Caco-2 (cell line): ENCODE data around the gene XXYLT1. TPM values are rescaled to one million over a fixed set of nuclear protein-coding genes. Genes with fewer than 3 reads are reported as not detected.

Experiments
- BruUV-seq: library from RNA; stranded (reverse); fragments of 400-500 nt; replicated peaks from 2 replicates; lab custom pipeline; 2021; lab: Mats Ljungman, UMichigan
- CTCF ChIA-PET: fragments of 300-600 bp; sonication (Branson Sonifier 250); formaldehyde crosslinking; loops from one replicate; lab custom pipeline; 2022; ENCODE audit warnings: antibody characterized with exemption; lab: Charles Lee
- POLR2A ChIA-PET: fragments of 300-600 bp; sonication (Branson Sonifier 250); formaldehyde crosslinking; loops from one replicate; lab custom pipeline; 2022; ENCODE audit warnings: antibody characterized with exemption; lab: Charles Lee
- DNase-seq, 2 experiments: peaks; one replicate each; pipeline versions ENCODE4 v3.0.0 to v3.0.0-alpha.2; 2020 to 2022
- H3K27me3 ChIP-seq: replicated peaks from 2 replicates; pipeline ENCODE4 v1.6.0; 2011; ENCODE audit warnings: low read length; ENCODE audit not compliant: control insufficient read depth, insufficient read depth
- H3K36me3 ChIP-seq: 2 replicates; pipeline ENCODE4 v1.5.1; 2011; ENCODE audit warnings: low read length; ENCODE audit not compliant: control insufficient read depth, insufficient read depth
- H3K4me1 ChIP-seq: fragments of 250-450 bp; sonication (Bioruptor Pico); 2 replicates; pipeline ENCODE4 v1.5.1; 2020; ENCODE audit warnings: mild to moderate bottlenecking
- H3K4me3 ChIP-seq: 2 replicates; pipeline ENCODE4 v1.5.1; 2011; ENCODE audit warnings: low read depth, mild to moderate bottlenecking, control low read depth, low read length
- H3K9me3 ChIP-seq: fragments of 250-450 bp; sonication (Bioruptor Pico); 2 replicates; pipeline ENCODE4 v1.5.1; 2020; ENCODE audit warnings: mild to moderate bottlenecking, moderate library complexity
- H3K27ac Mint-ChIP-seq: one replicate; pipeline ENCODE4 v1.8.0; 2022; ENCODE audit warnings: mixed read lengths; ENCODE audit not compliant: unreplicated experiment
- H3K27me3 Mint-ChIP-seq: one replicate; pipeline ENCODE4 v1.8.0; 2022; ENCODE audit warnings: mixed read lengths; ENCODE audit not compliant: insufficient read depth, unreplicated experiment
- H3K36me3 Mint-ChIP-seq: one replicate; pipeline ENCODE4 v1.8.0; 2022; ENCODE audit warnings: mild to moderate bottlenecking, mixed read lengths; ENCODE audit not compliant: insufficient read depth, unreplicated experiment
- H3K4me1 Mint-ChIP-seq: one replicate; pipeline ENCODE4 v1.8.0; 2022; ENCODE audit warnings: low read depth, mixed read lengths; ENCODE audit not compliant: unreplicated experiment
- H3K4me3 Mint-ChIP-seq: one replicate; pipeline ENCODE4 v1.8.0; 2022; ENCODE audit warnings: mild to moderate bottlenecking, moderate library complexity, mixed read lengths; ENCODE audit not compliant: unreplicated experiment
- H3K9me3 Mint-ChIP-seq: one replicate; pipeline ENCODE4 v1.8.0; 2022; ENCODE audit warnings: mixed read lengths; ENCODE audit not compliant: unreplicated experiment
- CTCF ChIP-seq, 2 experiments: fragments of 200-600 bp in 1 of 2; IDR thresholded peaks; 1 replicate in 1 of 2; 2 replicates in 1 of 2; pipeline versions ENCODE4 v1.5.1 to v1.8.0; 2011 to 2022; ENCODE audit warnings: antibody characterized with exemption in 1 of 2, control low read depth in 1 of 2, inconsistent platforms in 1 of 2, low read depth in 1 of 2, low read length in 1 of 2, mild to moderate bottlenecking in 1 of 2, moderate library complexity in 1 of 2; ENCODE audit not compliant: insufficient read depth in 1 of 2, severe bottlenecking in 1 of 2, unreplicated experiment in 1 of 2
- intact Hi-C: fragments of 100-400 bp; cut with micrococcal nuclease; formaldehyde crosslinking; loops from one replicate; pipeline ENCODE4 v1.10.0; 2022; ENCODE audit not compliant: unreplicated experiment
- total RNA-seq: library from RNA; stranded (reverse); gene quantifications from 2 replicates; pipeline ENCODE4 v1.2.3, GENCODE V29; 2022

XXYLT1 gene
- total RNA-seq, 1 experiment from 2014 or later, result 14.2 TPM

DNA sequence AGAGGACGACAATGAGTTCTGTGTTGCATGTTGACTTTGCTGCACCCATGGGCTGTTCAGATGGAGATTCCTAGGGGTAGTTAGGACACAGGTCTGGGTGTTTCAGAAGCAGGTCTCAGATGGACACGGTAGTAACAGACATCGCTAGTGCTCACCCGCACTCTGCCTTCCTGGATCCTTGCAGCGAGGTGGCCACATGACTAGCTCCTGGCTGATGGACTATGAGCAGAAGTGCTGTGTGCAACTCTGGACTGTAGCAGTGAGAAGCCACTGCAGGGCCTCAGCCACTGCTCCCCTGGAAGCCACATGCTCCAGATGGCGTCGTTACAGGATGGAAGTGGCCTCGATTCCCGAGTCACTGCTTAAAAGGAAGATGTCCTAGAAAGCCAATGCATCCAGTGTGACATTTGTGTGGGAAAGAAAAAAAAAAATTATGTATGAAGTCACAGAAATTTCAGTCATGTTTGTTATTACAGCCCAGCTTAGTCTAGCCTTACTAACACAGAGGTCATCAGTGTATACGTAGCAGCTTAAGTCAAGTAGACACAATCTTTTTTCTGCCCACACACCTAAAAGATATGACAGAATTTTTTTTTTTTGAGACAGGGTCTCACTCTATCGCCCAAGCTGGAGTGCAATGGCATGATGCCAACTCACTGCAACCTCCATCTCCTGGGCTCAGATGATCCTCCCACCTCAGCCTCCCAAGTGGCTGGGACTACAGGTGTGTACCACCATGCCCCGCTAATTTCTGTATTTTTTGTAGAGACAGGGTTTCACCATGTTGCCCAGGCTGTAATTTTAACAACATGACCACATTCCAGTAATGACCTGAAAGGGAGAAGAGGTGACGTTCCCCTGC is 95.3 kb downstream of the XXYLT1 start:
- no peaks in the 10 kb centered on the region for H3K36me3 Mint-ChIP-seq

DNA sequence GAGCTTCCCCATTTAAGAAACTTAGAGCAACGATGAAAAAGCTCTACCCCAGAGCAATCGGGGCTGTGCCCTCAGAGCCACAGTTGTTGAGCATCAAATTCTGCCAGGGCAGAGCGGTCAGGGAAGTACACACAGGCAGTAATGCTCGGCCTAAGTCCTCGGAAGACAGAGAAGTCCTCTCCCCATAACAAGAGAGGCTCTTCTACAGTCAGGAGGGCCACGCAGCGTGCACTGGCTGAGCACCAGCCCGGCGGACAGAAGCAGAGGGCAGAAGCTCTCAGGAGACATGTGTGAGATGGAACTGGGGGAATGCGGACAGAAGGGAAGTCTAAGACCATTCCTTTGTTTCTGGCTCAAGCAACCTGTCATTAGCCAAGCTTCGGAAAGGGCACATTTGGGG is 95.9 kb downstream of the XXYLT1 start:
- ChIA-PET POLR2A (no interaction called here), CTCF (no interaction called here)
- H3K4me1 ChIP-seq, result no peaks in the 10 kb centered on the region
- no peak for DNase-seq
- H3K27ac Mint-ChIP-seq, result no peak overlapping the region
- no peak for TF ChIP-seq CTCF (IDR thresholded peaks at IDR 0.05; ENCODE audit: insufficient read depth in 1 of 2, low read depth in 1 of 2, low read length in 1 of 2, severe bottlenecking in 1 of 2, unreplicated experiment in 1 of 2)
- H3K36me3 ChIP-seq, result no peaks in the 10 kb centered on the region
- H3K4me3 Mint-ChIP-seq, result no peak overlapping the region
- no TSS peak for BruUV-seq
- intact Hi-C loops, result no loop called here
- no peaks in the 10 kb centered on the region for H3K9me3 Mint-ChIP-seq
- H3K27me3 ChIP-seq, result no peaks in the 10 kb centered on the region
- no peaks in the 10 kb centered on the region for H3K9me3 ChIP-seq
- H3K4me1 Mint-ChIP-seq, result no peaks in the 10 kb centered on the region
- H3K27me3 Mint-ChIP-seq, result no peaks in the 10 kb centered on the region
- no peaks in the 10 kb centered on the region for H3K36me3 Mint-ChIP-seq
- H3K4me3 ChIP-seq, result no peak overlapping the region

More for the DNA sequence above, 95.3 kb downstream of the XXYLT1 start:
- Histone ChIP-seq H3K36me3 (no peaks in the 10 kb centered on the region), H3K4me3 (no peak overlapping the region), H3K27me3 (no peaks in the 10 kb centered on the region), H3K4me1 (no peaks in the 10 kb centered on the region), H3K9me3 (no peaks in the 10 kb centered on the region)
- no TSS peak for BruUV-seq
- intact Hi-C loops, result no loop called here
- no peak overlapping the region for H3K27ac Mint-ChIP-seq
- no peaks in the 10 kb centered on the region for H3K9me3 Mint-ChIP-seq
- DNase-seq, result no peak
- H3K27me3 Mint-ChIP-seq, result no peaks in the 10 kb centered on the region
- ChIA-PET POLR2A (no interaction called here), CTCF (no interaction called here)
- TF ChIP-seq CTCF (IDR thresholded peaks at IDR 0.05; ENCODE audit: insufficient read depth in 1 of 2, low read depth in 1 of 2, low read length in 1 of 2, severe bottlenecking in 1 of 2, unreplicated experiment in 1 of 2), result no peak
- H3K4me3 Mint-ChIP-seq, result no peak overlapping the region
- H3K4me1 Mint-ChIP-seq, result no peaks in the 10 kb centered on the region

DNA sequence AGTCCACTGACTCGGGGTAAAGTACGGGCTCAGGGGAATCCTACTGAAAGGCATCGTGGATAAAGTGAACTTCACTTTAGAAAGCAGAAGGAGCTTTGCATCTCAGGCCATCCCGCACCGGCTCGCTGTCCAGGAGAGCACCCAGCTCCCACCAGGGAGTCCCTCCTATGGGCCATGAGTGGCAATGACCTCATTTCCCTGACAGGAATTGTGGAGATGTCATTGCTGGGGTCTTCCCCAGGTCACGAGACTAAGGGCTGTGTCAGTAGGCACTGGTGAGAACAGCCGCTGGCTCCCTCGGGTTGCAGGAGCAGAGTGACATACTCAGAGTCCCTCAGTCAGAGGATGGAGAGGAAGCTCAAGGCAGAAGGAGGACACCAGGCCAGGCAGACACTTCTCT is 97.3 kb downstream of the XXYLT1 start:
- Histone ChIP-seq H3K27me3 (no peaks in the 10 kb centered on the region), H3K36me3 (no peaks in the 10 kb centered on the region), H3K4me1 (no peaks in the 10 kb centered on the region), H3K9me3 (no peaks in the 10 kb centered on the region), H3K4me3 (no peak overlapping the region)
- Mint-ChIP-seq H3K4me1 (no peaks in the 10 kb centered on the region), H3K27ac (no peak overlapping the region), H3K27me3 (no peaks in the 10 kb centered on the region), H3K36me3 (no peaks in the 10 kb centered on the region), H3K9me3 (no peaks in the 10 kb centered on the region), H3K4me3 (no peak overlapping the region)
- intact Hi-C loops, result no loop called here
- ChIA-PET POLR2A (interaction anchor here (0.6 kb wide), 1 partner anchor 54 kb away, joined by 3 read pairs; no protein-coding TSS in a partner anchor), CTCF (no interaction called here)
- BruUV-seq, result no TSS peak
- DNase-seq, result no peak
- no peak for TF ChIP-seq CTCF (IDR thresholded peaks at IDR 0.05; ENCODE audit: insufficient read depth in 1 of 2, low read depth in 1 of 2, low read length in 1 of 2, severe bottlenecking in 1 of 2, unreplicated experiment in 1 of 2)
